Subcutaneous adipose tissue (tissue), 4 donors: ENCODE measurements around the gene SLC16A5. TPM values are rescaled to one million over a fixed set of nuclear protein-coding genes. Genes with fewer than 3 reads are reported as not detected.

Source experiments
- total RNA-seq, 4 donors: library from RNA; depleted of rRNA; stranded (reverse); fragments of >200 nt; gene quantifications; one replicate each; pipeline ENCODE4 v1.1.0, GENCODE V29; 2016
- TF ChIP-seq, protein P1 (sequence below): fragments of 450-650 bp; IDR thresholded peaks from one replicate; pipeline ENCODE4 v1.5.1; 2016; ENCODE audit warnings: low read depth, mild to moderate bottlenecking, control low read depth, antibody characterized with exemption, moderate library complexity

Gene SLC16A5
- total RNA-seq, 4 donors from 2014 or later: 11.7 to 30.0 (median 13.2) TPM

DNA sequence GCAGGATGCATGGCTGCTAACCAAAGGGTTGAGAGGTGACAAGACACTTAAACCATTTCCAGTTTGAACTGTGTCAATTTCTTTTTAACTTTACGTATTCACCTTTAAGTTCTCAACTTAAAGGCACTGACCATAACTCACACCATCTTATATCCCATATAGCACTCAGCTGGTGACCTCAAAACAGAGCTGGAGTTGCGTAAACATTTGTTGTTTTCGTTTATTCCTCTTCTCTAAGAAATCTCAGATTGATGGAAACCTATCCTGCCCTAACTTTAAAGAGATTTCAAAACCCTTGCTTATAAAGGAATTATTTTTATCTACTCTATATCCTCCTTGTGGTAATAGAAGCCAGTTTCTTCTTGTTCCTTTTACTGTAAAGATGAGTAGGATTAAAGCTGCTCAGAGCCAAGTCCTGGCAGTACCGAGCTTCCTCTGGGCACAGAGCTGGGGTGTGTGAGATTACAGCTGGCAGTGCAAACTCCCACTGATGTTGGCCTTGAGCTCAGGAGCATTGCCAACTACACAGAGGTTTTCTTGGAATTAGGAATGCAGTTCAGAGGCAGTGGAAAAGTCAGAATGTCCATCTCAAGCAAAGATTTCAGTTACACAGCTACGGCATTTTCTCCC lies 39.4 kb upstream of the SLC16A5 start:
- TF ChIP-seq, protein P1, sequence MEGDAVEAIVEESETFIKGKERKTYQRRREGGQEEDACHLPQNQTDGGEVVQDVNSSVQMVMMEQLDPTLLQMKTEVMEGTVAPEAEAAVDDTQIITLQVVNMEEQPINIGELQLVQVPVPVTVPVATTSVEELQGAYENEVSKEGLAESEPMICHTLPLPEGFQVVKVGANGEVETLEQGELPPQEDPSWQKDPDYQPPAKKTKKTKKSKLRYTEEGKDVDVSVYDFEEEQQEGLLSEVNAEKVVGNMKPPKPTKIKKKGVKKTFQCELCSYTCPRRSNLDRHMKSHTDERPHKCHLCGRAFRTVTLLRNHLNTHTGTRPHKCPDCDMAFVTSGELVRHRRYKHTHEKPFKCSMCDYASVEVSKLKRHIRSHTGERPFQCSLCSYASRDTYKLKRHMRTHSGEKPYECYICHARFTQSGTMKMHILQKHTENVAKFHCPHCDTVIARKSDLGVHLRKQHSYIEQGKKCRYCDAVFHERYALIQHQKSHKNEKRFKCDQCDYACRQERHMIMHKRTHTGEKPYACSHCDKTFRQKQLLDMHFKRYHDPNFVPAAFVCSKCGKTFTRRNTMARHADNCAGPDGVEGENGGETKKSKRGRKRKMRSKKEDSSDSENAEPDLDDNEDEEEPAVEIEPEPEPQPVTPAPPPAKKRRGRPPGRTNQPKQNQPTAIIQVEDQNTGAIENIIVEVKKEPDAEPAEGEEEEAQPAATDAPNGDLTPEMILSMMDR: no peak

DNA sequence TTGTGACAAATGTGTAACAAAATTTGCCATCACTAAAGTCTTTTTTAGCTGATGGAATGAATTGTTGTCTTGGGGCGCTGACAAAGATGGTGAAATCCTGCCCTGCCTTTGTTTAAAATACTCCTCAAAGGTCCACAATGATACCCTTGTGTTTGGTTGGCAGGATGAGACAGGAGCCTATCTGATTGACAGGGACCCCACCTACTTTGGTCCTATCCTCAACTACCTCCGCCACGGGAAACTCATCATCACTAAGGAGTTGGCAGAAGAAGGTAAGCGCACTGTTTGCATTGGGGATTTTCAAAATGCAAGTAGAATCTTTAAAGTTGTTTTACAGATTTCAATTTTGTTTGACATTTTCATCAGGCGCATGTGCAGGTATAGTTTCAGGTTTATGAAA lies 38.7 kb upstream of the SLC16A5 start:
- TF ChIP-seq, protein P1: no peak

DNA sequence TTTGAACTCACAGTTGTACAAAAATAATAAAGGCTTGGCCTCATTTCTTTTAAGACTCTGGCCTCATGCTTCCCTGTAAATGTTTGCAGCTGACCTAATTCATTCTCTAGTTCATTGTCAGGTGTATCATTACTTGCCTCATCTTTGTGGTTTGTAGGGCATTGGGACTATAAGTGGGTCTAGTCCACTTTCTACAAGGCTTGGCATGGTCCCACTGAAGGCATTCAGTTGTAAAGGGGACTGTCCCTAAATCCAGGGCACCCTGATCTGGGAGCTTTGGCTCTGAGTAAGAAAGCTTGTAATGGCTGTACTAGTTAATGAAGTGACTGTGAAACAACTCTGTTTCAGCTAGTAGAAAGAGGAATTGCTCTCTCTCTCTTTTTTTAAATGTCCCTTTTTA lies 38.0 kb upstream of the SLC16A5 start:
- TF ChIP-seq, protein P1: no peak

DNA sequence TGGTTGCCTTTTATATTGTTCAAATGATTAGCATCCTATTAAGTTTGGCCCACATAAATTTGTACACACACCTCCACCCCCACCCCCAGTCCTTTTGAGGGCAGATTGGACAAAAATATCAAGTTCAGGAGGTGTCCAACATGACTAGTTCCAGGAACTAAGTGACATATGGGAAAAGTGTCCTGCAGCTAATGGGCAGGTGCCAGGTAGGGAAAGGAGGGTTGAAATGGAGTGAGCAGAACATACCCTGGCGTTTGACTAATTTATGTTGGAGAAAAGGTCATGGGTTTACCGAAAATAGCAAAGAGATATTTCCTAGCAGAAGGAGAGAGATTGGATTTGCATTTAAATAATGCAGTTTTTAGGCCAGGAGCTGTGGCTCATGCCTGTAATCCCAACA lies 35.8 kb upstream of the SLC16A5 start:
- TF ChIP-seq, protein P1: no peak

DNA sequence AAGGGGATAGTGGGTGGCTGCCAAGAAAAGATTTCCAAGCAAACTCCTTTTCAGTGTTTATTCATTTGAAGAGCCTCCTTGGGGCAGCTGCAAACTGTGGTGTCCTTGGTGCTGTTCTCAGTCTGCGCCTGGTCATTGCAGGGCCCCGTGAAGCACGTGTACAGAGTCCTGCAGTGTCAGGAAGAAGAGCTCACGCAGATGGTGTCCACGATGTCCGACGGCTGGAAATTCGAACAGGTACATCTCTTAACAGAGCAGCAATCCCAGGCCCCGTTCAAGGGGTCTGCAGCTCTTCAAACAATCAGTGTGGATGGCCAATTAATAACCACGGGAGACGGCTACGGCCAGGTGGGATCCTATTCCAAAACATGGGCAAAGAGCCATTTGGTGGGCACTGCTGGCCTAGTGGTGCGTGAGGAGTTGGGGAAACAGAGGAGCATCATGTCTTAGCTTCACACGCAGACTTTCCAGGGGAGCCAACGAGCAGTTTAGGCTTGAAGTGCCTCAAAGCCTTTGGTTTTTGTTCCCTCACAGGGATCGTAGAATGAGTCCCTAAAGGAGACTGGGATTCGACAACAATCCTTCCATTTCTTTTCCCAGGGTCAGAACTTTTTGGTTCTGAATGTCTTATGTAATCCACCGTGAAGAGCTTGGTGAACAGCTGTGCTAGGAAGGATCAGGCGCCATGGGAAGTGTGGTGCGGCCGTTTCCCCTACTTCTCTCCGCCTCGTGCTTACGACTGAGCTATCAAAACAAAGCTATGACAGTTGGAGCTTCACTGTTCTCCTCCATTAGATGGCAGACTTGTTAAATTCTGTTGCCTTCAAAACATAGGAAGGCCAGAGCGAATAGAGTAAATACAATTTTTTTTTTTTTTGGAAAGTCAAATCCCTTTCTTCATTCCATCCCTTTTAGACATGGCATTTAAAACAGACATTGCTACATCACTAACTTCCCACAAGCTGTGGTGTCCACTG lies 28.1 kb upstream of the SLC16A5 start:
- TF ChIP-seq, protein P1: no peak

DNA sequence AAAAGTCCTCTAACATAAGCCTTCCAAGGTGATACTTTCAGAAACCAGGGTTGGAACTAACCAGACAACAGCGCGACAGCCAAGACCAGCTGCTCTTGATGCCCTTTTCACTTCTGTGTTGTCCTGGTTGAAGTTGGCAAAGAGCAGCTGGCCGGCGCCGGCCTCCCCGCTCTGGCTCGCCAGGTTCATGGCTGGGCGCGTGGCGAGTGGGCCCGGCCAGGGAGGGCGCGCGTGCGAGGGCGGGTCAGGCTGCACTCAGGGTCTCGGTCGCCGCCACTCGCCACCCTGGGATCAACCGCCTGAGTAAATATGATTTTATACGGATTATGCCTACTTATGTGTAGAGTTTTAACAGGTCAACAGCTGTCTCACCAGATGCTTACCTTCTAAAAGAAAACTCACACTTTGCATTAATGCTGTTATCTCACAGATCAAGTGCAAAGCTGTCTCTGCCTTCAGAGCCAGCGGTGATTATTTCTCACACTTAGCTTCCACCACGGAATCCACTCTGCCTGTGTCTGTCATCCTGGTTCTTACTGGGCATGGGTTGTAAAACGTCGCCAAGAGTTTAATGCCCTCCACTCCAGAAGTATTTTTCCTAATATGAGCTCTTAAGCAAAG lies 27.2 kb upstream of the SLC16A5 start:
- TF ChIP-seq, protein P1: no peak

DNA sequence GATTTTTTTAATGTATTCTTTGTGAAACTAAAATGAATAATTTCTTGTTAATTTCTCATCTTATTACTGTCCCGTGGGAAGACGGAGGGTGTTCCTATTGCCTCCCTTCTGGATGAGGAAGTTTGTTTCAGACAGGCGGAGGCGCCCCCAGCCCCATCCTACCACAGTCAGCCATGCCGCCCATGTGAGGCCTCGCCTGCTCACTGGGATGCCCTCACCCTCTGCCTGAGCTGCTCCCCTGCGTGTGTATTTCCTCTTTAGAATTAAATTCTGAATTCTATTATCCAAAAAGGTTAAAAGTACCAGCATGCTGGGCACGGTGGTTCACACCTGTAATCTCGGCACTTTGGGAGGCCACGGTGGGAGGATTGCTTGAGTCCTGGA lies 26.7 kb upstream of the SLC16A5 start:
- TF ChIP-seq, protein P1: no peak
